Transverse colon (tissue), 4 donors: ENCODE data around the gene STK32B.

Experiments
- EP300 ChIP-seq: sonication (generic); formaldehyde crosslinking; IDR thresholded peaks from one replicate; pipeline ENCODE4 v1.6.1; 2017; ENCODE audit warnings: antibody characterized with exemption, low read depth
- POLR2A ChIP-seq: fragments of 450-650 bp; IDR thresholded peaks from one replicate; pipeline ENCODE4 v1.6.1; 2016; ENCODE audit warnings: antibody characterized with exemption, mild to moderate bottlenecking, moderate library complexity
- POLR2AphosphoS5 ChIP-seq, 3 donors: sonication (generic); formaldehyde crosslinking; IDR thresholded peaks; one replicate each; pipeline ENCODE4 v1.6.1; 2016; ENCODE audit warnings: antibody characterized with exemption in 3 of 3
- TF ChIP-seq, protein P1 (sequence below), 5 experiments: fragments of 200-600 bp in 3 of 5; fragments of 450-650 bp in 2 of 5; sonication (generic) in 3 of 5; IDR thresholded peaks; 1 replicate in 2 of 5; 2 replicates in 3 of 5; pipeline ENCODE4 v1.5.1; 2016 to 2017; ENCODE audit warnings: antibody characterized with exemption in 5 of 5, inconsistent platforms in 3 of 5, mild to moderate bottlenecking in 2 of 5, moderate library complexity in 1 of 5

DNA sequence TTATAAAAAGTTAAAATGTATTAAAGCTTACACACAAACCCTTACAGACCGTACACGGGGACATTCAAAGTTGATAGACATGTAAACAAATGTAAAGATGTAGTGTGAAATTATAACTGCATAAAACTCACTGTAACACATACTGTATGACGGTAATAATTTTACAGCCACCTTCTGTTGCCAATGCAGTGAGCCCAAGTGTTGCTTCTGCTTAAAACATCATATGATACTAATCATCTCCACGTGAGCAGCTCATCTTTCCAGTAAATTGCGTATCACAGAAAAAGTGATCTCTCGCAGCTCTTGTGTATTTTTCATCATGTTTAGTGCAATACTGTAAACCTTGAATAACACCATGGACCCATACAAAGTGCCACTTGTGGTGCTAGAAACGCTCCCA, 233.2 kb downstream of the STK32B start:
- TF ChIP-seq, protein P1, sequence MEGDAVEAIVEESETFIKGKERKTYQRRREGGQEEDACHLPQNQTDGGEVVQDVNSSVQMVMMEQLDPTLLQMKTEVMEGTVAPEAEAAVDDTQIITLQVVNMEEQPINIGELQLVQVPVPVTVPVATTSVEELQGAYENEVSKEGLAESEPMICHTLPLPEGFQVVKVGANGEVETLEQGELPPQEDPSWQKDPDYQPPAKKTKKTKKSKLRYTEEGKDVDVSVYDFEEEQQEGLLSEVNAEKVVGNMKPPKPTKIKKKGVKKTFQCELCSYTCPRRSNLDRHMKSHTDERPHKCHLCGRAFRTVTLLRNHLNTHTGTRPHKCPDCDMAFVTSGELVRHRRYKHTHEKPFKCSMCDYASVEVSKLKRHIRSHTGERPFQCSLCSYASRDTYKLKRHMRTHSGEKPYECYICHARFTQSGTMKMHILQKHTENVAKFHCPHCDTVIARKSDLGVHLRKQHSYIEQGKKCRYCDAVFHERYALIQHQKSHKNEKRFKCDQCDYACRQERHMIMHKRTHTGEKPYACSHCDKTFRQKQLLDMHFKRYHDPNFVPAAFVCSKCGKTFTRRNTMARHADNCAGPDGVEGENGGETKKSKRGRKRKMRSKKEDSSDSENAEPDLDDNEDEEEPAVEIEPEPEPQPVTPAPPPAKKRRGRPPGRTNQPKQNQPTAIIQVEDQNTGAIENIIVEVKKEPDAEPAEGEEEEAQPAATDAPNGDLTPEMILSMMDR (IDR thresholded peaks at IDR 0.05): no peak
- no peak for TF ChIP-seq POLR2AphosphoS5 (IDR thresholded peaks at IDR 0.05)
- TF ChIP-seq EP300: no peak
- TF ChIP-seq POLR2A: no peak
